ENCODE data around the gene GLG1.

Gene GLG1

DNA sequence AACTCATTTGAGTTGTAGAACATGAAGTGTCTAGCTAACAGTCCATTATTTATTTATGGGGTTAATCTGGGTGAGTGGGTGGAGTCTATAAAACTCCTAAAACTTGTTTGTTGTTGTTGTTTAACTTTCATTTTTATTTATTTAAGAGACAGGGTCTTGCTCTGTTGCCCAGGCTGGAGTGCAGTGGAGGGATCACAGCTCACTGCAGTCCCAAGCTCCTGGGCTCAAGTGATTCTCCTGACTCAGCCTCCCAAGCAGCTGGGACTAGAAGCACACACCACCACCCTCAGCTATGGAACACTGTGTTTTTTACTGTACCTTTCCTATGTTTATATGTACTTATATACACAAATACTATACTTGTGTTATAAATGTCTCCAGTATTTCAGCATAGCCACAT lies 107.8 kb downstream of the GLG1 start:
- no peaks in the 10 kb centered on the region for H3K4me1 ChIP-seq (ENCODE audit: insufficient read depth, low read length)
- H3K4me3 ChIP-seq (ENCODE audit: low read length) = no peak overlapping the region
- H3K36me3 ChIP-seq (ENCODE audit: insufficient read depth, low read length) = peaks cover 64% of the 10 kb centered on the region
- no peaks in the 10 kb centered on the region for H3K9me3 ChIP-seq (ENCODE audit: insufficient read depth, low read depth, low read length)
- no peaks in the 10 kb centered on the region for H3K27me3 ChIP-seq (ENCODE audit: insufficient read depth, low read length)
- H3K9ac ChIP-seq (ENCODE audit: low read depth, low read length) = no peak overlapping the region
- H3K27ac ChIP-seq (ENCODE audit: low read depth, low read length) = no peak overlapping the region

GRCh38 chr16:74497761-74498160 lies 109.2 kb downstream of the GLG1 start:
- no peaks in the 10 kb centered on the region for H3K4me1 ChIP-seq (ENCODE audit: insufficient read depth, low read length)
- no peaks in the 10 kb centered on the region for H3K9me3 ChIP-seq (ENCODE audit: insufficient read depth, low read depth, low read length)
- no peak overlapping the region for H3K4me3 ChIP-seq (ENCODE audit: low read length)
- peaks cover 64% of the 10 kb centered on the region for H3K36me3 ChIP-seq (ENCODE audit: insufficient read depth, low read length)
- no peaks in the 10 kb centered on the region for H3K27me3 ChIP-seq (ENCODE audit: insufficient read depth, low read length)
- no peak overlapping the region for H3K9ac ChIP-seq (ENCODE audit: low read depth, low read length)
- WGBS = 97% methylated on average over 3 of the region's 3 CpGs
- H3K27ac ChIP-seq (ENCODE audit: low read depth, low read length) = no peak overlapping the region

DNA sequence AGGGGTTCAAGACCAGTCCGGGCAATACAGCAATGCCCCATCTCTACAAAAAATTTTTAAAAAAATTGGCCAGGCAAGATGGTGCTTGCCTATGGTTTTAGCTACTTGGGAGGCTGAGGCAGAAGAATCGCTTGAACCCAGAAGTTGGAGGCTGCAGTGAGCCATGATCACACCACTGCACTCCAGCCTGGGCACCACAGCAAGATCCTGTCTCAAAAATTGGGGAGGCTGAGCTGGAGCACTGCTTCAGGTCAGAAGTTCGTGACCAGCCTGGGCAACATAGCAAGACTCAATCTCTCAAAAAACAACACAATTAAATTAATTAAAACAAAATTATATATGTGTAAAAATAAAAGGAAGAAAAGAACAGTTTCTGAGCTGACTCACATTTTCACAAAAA lies 110.9 kb downstream of the GLG1 start:
- no peaks in the 10 kb centered on the region for H3K4me1 ChIP-seq (ENCODE audit: insufficient read depth, low read length)
- no peak overlapping the region for H3K4me3 ChIP-seq (ENCODE audit: low read length)
- no peaks in the 10 kb centered on the region for H3K9me3 ChIP-seq (ENCODE audit: insufficient read depth, low read depth, low read length)
- 97% methylated on average over 3 of the region's 3 CpGs for WGBS
- no peak overlapping the region for H3K9ac ChIP-seq (ENCODE audit: low read depth, low read length)
- peaks cover 65% of the 10 kb centered on the region for H3K36me3 ChIP-seq (ENCODE audit: insufficient read depth, low read length)
- H3K27me3 ChIP-seq (ENCODE audit: insufficient read depth, low read length) = no peaks in the 10 kb centered on the region
- H3K27ac ChIP-seq (ENCODE audit: low read depth, low read length) = no peak overlapping the region

DNA sequence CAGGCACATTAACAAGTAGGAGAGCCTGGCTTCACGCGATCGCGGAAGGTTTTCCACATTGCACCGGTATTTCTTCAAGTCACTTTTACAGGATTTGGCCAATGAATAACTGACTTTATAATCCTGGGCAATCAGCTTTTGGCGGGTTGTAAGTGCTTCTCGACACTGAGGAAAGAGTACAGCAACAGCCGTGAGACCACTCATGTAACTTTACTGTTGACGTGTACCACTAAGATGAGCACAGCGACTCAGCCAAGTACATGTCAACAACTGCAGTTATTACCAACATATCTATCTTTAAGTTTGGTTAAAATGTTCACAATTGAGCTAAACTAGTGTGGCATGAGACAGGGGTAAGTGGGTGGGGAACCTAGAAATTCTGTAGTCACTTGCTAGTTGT lies 113.9 kb downstream of the GLG1 start:
- no peak overlapping the region for H3K9ac ChIP-seq (ENCODE audit: low read depth, low read length)
- no peaks in the 10 kb centered on the region for H3K9me3 ChIP-seq (ENCODE audit: insufficient read depth, low read depth, low read length)
- no peak overlapping the region for H3K27ac ChIP-seq (ENCODE audit: low read depth, low read length)
- no peak overlapping the region for H3K4me3 ChIP-seq (ENCODE audit: low read length)
- H3K36me3 ChIP-seq (ENCODE audit: insufficient read depth, low read length) = peaks cover 77% of the 10 kb centered on the region
- WGBS = 94% methylated on average over 10 of the region's 10 CpGs
- H3K27me3 ChIP-seq (ENCODE audit: insufficient read depth, low read length) = no peaks in the 10 kb centered on the region
- H3K4me1 ChIP-seq (ENCODE audit: insufficient read depth, low read length) = no peaks in the 10 kb centered on the region

DNA sequence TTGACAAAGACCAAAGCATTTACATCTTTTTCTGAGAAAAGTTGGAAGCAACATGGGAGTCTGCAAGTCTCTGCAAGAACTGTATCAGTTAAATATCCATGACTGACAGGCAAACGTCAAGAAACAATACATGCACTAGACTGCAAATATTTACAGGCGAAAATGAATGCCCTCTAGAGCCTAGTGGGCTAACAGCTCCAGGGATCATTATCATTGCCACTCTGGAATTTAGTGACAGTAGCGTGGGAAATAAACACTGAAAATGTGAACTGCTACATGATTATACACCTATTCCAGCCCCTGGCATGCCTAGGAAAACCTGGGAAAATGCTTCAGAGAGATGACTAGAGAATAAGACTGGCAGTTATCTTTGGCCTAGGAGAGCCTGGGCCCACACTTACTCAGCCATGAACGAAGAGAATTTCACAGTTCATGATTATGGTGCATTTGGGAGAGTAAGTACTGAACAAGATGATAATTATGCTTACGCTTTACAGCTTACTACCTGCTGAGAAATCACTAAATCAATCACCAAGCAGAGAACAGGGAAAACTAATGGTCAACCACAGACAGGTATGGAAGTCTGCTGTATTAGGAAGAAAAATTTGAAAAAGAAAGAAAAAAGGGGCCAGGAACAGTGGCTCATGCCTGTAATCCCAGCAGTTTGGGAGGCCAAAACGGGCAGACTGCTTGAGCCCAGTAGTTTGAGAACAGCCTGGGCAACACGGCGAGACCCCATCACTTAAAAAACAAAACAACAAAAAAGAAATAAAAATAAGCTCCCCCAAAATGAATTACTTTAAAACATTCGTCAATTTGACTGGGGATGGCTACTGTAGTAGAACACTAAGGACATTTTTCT lies 119.0 kb downstream of the GLG1 start:
- Histone ChIP-seq H3K9ac (ENCODE audit: low read depth, low read length) (no peak overlapping the region), H3K9me3 (ENCODE audit: insufficient read depth, low read depth, low read length) (no peaks in the 10 kb centered on the region), H3K4me1 (ENCODE audit: insufficient read depth, low read length) (no peaks in the 10 kb centered on the region), H3K27me3 (ENCODE audit: insufficient read depth, low read length) (no peaks in the 10 kb centered on the region), H3K4me3 (ENCODE audit: low read length) (no peak overlapping the region), H3K36me3 (ENCODE audit: insufficient read depth, low read length) (peaks cover 86% of the 10 kb centered on the region), H3K27ac (ENCODE audit: low read depth, low read length) (no peak overlapping the region)
- 93% methylated on average over 9 of the region's 9 CpGs for WGBS

GRCh38 chr16:74485916-74486315 lies 121.0 kb downstream of the GLG1 start:
- Histone ChIP-seq H3K4me3 (ENCODE audit: low read length) (no peak overlapping the region), H3K27ac (ENCODE audit: low read depth, low read length) (no peak overlapping the region), H3K27me3 (ENCODE audit: insufficient read depth, low read length) (no peaks in the 10 kb centered on the region), H3K9me3 (ENCODE audit: insufficient read depth, low read depth, low read length) (no peaks in the 10 kb centered on the region), H3K36me3 (ENCODE audit: insufficient read depth, low read length) (peaks cover 87% of the 10 kb centered on the region), H3K4me1 (ENCODE audit: insufficient read depth, low read length) (no peaks in the 10 kb centered on the region), H3K9ac (ENCODE audit: low read depth, low read length) (no peak overlapping the region)
- whole genome bisulfite sequencing = 73% methylated on average over 1 of the region's 1 CpG

DNA sequence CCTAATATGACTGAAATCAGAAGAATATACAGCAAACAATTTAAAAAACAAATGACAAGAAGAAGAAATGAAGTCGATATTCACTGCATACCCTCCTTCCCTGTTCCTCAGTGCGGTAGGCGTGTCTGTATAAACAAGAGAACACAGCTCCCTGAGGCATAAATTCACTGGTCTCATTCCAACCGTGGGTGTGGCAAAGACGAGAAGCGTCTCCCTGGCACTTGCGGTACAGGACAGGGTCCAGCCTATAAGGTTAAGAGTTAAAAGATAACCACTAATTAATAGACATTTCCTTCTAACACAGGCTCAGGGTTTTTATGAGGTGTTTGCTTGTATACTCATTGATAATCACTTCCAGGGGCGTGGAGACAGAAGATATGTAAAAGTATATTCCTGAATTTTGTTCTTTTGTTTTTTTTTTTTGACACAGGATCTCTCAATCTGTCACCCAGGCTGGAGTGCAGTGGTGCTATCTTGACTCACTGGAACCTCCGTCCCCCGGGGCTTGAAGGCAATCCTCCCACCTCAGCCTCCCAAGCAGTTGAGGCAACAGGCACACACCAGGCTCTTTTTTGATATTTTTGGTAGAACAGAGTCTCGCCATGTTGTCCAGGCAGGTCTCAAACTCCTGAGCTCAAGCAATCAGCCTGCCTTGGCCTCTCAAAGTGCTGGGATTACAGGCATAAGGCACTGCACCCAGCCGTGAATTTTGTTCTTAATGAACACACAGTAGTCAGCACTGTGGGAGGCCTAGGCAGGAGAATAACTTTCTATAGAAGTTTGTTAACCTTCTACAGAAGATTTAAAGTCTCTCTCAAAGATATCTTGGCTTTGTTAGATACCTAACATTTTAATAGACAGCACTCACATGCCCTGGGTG lies 126.5 kb downstream of the GLG1 start:
- H3K4me1 ChIP-seq (ENCODE audit: insufficient read depth, low read length) = no peaks in the 10 kb centered on the region
- no peak overlapping the region for H3K27ac ChIP-seq (ENCODE audit: low read depth, low read length)
- no peak overlapping the region for H3K4me3 ChIP-seq (ENCODE audit: low read length)
- H3K36me3 ChIP-seq (ENCODE audit: insufficient read depth, low read length) = peaks cover 88% of the 10 kb centered on the region
- WGBS = 93% methylated on average over 12 of the region's 12 CpGs
- H3K27me3 ChIP-seq (ENCODE audit: insufficient read depth, low read length) = no peaks in the 10 kb centered on the region
- no peak overlapping the region for H3K9ac ChIP-seq (ENCODE audit: low read depth, low read length)
- no peaks in the 10 kb centered on the region for H3K9me3 ChIP-seq (ENCODE audit: insufficient read depth, low read depth, low read length)

GRCh38 chr16:74477226-74477625 lies 129.7 kb downstream of the GLG1 start:
- no peak overlapping the region for H3K27ac ChIP-seq (ENCODE audit: low read depth, low read length)
- H3K9me3 ChIP-seq (ENCODE audit: insufficient read depth, low read depth, low read length) = no peaks in the 10 kb centered on the region
- H3K4me3 ChIP-seq (ENCODE audit: low read length) = no peak overlapping the region
- peaks cover 86% of the 10 kb centered on the region for H3K36me3 ChIP-seq (ENCODE audit: insufficient read depth, low read length)
- no peak overlapping the region for H3K9ac ChIP-seq (ENCODE audit: low read depth, low read length)
- WGBS = 93% methylated on average over 4 of the region's 4 CpGs
- H3K4me1 ChIP-seq (ENCODE audit: insufficient read depth, low read length) = no peaks in the 10 kb centered on the region
- H3K27me3 ChIP-seq (ENCODE audit: insufficient read depth, low read length) = no peaks in the 10 kb centered on the region

GRCh38 chr16:74474416-74474815 lies 132.5 kb downstream of the GLG1 start:
- H3K4me3 ChIP-seq (ENCODE audit: low read length) = no peak overlapping the region
- H3K36me3 ChIP-seq (ENCODE audit: insufficient read depth, low read length) = peaks cover 86% of the 10 kb centered on the region
- WGBS = 93% methylated on average over 1 of the region's 1 CpG
- no peaks in the 10 kb centered on the region for H3K27me3 ChIP-seq (ENCODE audit: insufficient read depth, low read length)
- H3K9me3 ChIP-seq (ENCODE audit: insufficient read depth, low read depth, low read length) = no peaks in the 10 kb centered on the region
- no peak overlapping the region for H3K27ac ChIP-seq (ENCODE audit: low read depth, low read length)
- H3K4me1 ChIP-seq (ENCODE audit: insufficient read depth, low read length) = no peaks in the 10 kb centered on the region
- H3K9ac ChIP-seq (ENCODE audit: low read depth, low read length) = no peak overlapping the region

DNA sequence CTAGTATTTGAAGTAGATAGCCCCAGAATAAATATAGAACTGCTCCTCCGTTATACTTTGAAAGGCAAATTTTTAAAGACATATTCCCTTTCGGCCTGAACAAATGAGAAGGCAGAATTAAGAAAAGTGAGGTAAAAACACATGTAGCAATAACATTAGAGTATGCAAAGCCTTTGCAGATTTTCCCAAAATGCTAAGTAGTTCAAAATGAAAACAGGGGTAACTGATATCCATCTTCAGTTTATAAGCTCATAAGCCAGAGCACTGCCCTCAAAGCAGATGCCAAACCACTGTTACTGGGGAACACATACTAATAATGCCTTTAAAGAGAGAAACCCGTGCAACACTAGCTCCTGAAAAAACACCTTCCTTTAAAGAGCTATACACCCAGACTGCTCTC lies 134.4 kb downstream of the GLG1 start:
- Histone ChIP-seq H3K9ac (ENCODE audit: low read depth, low read length) (no peak overlapping the region), H3K4me3 (ENCODE audit: low read length) (no peak overlapping the region), H3K4me1 (ENCODE audit: insufficient read depth, low read length) (no peaks in the 10 kb centered on the region), H3K9me3 (ENCODE audit: insufficient read depth, low read depth, low read length) (no peaks in the 10 kb centered on the region), H3K27me3 (ENCODE audit: insufficient read depth, low read length) (no peaks in the 10 kb centered on the region), H3K27ac (ENCODE audit: low read depth, low read length) (no peak overlapping the region), H3K36me3 (ENCODE audit: insufficient read depth, low read length) (peaks cover 92% of the 10 kb centered on the region)
- 100% methylated on average over 3 of the region's 3 CpGs for WGBS

DNA sequence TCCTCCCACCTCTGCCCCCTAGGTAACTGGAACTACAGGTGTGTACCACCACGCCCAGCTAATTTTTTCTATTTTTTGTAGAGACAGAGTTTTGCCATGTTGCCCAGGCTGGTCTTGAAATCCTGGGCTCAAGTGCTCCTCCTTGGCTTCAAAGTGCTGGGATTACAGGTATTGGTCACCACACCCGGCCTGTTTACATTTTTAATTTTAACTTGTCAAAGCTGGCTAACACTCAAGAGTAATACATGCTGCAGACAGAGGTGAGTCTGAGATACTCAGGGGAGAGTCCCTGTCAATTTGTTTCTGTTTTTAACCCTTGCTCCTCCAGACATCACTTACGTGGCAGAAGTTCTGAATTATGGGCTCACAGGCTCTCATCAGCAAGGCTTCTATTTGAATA lies 134.9 kb downstream of the GLG1 start:
- Histone ChIP-seq H3K36me3 (ENCODE audit: insufficient read depth, low read length) (peaks cover 92% of the 10 kb centered on the region), H3K27ac (ENCODE audit: low read depth, low read length) (no peak overlapping the region), H3K9ac (ENCODE audit: low read depth, low read length) (no peak overlapping the region), H3K9me3 (ENCODE audit: insufficient read depth, low read depth, low read length) (no peaks in the 10 kb centered on the region), H3K4me1 (ENCODE audit: insufficient read depth, low read length) (no peaks in the 10 kb centered on the region), H3K27me3 (ENCODE audit: insufficient read depth, low read length) (no peaks in the 10 kb centered on the region), H3K4me3 (ENCODE audit: low read length) (no peak overlapping the region)
- WGBS = 95% methylated on average over 3 of the region's 3 CpGs

All from HUES64 (cell line).